HG03139 (cell line): Measurements from ENCODE around the gene NNT.
"Not testable (repeated sequence)": the region's sequence is repeated elsewhere in the genome, so short reads cannot be mapped to it uniquely, and the experiment has no call there.

Source experiments
- ATAC-seq: cut with Tn5 transposase; IDR thresholded peaks from one replicate; pipeline ENCODE4 v1.9.1; 2021; ENCODE audit not compliant: unreplicated experiment

NNT gene

DNA sequence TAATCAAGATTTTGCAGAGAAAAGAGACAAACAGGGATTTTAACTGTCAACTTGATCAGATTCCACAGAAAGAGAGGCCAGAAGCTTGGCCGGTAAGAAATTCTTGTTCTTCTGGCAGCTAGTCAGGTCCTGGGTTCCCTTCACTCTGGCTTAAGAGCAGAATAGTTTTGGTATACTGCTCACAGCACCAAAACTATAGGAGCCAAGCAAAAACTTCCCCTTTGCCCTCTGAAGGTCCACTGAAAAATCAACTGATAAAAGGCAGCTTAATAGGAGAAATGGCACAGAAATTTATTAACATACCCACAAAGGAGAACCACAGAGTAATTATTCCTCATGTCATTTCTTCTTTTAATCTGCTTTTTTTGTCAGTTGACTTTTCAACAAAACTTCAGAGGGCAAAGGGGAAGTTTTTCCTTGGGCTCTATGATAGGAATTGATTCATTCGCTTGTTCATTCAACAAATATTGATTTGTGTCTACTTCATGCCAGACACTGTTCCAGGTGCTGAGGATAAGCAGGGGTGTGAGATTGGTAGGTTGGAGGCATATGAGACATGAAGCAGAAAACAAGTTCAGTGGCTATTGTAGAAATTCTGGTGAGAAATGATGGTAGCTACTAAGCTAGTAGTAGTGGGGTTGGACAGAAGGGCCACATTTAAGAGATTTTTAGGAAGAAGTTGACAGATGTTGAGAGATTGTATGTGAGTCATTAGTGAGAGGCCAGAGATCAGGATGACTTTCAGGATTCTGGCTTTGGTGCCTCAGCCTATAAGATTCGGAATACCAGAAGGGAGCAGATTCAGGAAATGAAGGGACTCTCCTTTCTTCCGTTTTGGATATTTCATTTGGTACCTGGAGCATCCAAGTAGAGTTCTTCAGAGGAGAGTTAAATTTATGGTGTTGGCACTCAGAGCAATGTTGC, 20.6 kb upstream of the NNT start:
- ATAC-seq, result no peak

DNA sequence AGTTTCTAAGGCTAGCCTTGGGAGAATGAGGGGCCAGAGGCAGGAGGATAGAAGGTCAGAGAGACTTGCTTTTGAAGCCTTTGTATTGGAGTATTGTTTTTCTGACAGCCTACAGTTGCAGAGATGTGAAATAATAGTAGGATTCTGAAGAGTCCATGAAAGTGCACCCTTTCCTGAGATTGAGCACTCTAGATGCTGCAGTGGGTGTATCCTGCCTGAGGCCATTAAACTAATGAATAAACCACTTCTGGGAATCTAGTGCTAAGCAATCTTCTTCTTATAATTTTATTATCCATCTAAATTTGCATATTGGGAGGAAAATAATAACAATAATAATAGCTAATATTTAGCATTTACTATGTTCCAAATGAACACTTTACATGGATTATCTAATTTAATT, 19.3 kb upstream of the NNT start:
- no peak for ATAC-seq

DNA sequence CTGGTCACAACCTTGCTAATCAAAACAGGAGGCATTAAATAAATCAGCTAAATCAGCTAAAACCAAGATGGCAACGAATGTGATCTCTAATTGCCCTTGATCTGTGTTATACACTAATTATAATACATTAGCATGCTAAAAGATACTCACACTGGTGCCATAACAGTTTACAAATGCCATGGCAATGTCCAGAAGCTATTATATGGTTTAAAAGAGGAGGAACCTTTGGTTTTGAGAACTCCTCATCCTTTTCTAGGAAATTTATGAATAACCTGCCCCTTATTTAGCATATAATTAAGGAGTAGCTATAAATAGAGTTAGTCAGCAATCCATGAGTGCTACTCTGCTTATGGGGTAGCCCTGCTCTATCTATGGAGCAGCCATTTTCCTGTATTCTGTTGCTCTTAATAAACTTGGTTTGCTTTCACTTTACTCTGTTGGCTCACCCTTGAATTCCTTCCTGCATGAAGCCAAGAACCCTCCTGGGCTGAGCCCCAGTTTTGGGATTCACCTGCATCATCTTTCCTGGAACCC, 18.7 kb upstream of the NNT start:
- ATAC-seq, result no peak

DNA sequence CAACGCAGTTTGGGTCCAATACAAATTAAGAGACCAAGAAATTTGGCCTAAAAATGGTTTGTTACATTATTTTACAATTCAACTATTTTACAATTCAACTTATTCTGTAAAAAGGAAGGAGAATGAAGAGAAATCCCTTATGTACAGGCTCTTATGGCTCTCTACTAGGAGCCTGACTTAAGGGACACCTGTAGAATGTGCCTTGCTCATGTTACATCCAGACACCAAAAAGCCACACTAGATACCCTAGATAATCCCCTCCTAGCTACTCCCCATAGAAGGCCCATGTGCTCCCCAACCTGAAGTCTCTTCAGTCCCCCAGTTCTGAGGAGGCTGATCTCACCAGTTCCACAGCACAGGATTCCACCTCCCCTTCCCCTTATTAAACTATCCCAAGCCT, 14.1 kb upstream of the NNT start:
- ATAC-seq, result no peak

- no peak for ATAC-seq
These were observed 13.7 kb upstream of the NNT start for GRCh38 chr5:43589310-43589709.

DNA sequence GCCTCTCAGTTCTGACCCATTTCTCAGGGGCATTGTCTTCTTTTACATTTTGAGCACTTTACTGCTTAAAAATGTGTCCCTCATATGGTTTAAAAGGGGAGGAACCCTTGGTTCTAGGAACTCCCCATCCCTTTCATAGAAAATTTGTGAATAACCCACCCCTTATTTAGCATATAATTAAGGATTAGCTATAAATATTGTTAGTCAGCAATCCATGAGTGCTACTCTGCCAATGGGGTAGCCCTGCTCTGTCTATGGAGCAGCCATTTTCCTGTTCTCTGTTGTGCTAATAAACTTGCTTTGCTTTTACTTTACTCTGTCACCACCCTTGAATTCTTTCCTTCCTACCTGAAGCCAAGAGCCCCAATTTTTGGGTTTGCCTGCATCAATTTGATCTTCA, 12.3 kb upstream of the NNT start:
- ATAC-seq, result no peak

GRCh38 chr5:43592363-43592762, 10.6 kb upstream of the NNT start:
- no peak for ATAC-seq

- not testable (repeated sequence) for ATAC-seq
These were observed 4.1 kb upstream of the NNT start for GRCh38 chr5:43598927-43599326.

- ATAC-seq, result no peak
These were observed 1.3 kb upstream of the NNT start for GRCh38 chr5:43601454-43602260.

DNA sequence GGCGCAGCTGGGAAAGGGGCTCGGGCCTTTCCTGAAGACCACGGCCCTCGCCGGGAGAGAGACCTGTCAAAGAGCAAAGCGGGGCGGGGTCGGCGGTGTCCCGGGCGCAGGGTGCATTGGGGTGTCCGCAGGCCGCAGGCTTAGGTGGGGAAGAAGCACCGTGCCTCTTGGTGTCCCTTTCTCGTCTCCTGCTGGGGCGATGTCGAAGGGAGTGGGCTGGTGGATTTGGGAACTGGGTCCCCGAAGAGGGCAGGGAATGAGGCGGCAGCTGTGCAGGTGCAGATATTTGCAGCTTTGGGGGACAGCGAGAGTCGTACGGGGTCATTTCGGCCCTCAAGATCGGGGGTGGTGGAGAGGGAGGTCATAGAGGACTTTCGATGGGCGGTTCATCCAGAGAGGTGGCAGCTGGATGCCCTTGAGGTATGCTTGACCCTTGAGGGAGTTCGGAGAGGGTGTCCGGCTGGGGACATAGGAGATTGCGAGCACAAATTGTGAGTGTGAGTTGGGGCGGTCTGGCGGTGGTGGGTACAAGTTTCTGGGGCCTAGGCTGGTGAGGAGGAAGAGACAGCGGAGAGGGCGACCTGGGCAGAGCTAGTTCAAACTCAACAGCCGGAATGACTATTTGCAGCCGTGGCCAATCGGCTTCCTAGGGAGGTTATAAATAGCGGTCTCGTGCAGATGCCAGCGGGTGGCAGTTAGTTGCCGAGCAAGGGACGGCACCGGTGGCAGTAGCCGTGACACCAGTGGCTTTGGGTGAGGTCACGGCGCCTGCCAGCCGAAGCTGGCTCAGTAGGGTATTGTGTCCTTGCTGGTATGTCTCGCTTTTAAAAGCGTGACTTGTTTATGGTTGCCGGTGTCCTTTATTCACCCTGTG, 601 bp downstream of the NNT start:
- peak; percentile 39 for ATAC-seq

GRCh38 chr5:43604699-43605098, 1.7 kb downstream of the NNT start:
- ATAC-seq, result no peak

GRCh38 chr5:43606351-43606750, 3.4 kb downstream of the NNT start:
- no peak for ATAC-seq

DNA sequence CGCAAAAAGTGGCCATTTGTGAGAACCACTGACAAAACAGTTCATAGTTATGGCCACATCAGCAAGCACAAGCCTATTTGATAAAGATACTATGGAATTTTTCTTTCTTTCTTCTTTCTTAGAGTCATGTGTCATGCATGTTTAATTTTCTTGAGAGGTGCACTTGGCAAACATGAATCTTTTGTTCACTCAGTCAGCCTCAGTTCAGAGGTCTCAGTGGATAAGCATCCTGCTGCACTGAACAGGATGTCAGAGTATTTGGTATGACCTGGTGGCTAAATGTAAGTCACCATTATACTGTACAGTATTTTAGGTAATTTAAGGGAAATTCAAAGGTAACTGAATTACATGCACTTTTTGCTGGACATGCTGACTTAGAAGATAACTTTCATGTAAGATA, 5.4 kb downstream of the NNT start:
- ATAC-seq, result no peak

GRCh38 chr5:43609752-43610151, 6.8 kb downstream of the NNT start:
- ATAC-seq, result no peak

DNA sequence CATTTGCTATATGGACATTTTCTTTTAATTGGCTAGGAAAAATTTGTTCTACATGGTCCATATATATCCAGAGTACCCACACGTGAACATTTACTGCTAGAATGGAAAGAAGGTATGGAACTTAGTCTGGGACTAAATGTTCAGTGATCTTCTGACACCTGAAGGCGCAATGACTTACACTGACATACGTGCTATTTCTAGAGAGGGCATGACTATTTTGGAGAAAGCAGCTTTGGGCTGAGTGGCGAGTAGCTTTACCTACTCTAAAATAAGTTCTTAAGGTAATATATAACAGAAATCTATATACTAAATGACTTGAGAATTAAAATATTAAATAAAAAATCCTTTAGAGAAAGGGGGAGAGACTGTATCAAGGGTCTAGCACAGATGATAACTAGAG, 10.4 kb downstream of the NNT start:
- ATAC-seq, result no peak

DNA sequence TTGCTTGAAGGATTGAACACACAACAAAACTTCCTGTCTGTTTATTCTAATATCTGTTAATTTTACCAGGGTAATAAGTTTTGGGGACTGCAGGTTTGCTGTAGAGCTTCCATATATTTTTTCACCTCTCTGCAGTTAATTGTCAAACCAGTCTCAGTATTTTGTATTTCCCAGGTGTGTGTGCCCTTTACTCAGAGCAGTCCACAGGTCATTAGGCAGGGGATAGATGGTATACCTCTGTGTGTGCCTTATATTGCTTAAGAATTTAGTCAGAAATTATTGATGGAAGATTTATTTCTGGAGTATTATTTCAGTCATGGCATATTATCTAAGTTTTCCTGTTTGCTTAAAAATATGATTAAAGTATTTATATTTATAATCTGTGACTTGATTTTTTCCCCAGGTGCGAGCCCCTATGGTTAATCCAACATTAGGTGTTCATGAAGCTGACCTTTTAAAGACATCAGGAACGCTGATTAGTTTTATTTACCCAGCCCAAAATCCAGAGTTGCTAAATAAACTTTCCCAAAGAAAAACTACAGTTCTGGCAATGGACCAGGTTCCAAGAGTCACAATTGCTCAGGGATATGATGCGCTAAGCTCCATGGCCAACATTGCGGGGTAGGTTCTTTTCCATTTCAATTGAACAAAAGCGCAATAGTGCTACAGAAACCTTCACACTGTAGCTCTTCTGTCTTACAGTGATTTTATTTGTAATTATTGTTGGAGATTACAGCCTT, 12.6 kb downstream of the NNT start:
- no peak for ATAC-seq

DNA sequence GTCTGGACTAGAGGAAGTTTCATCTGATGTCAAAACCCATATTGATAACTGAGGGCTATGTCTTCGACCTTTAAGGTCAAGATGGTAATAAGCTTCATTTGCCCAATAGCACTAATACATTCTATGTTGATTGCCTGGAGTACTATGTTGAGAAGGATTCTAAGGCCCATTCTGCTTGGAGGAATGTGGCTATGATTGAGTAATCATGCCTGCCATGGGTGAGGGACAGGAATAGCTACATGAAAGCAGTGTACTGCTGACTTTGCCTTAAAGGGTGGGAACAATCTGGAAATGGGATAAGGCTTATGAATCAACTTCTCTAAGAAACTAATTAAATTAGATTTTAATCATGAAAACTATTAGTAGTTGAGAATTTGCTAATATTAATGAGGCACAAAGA, 13.6 kb downstream of the NNT start:
- ATAC-seq, result no peak

DNA sequence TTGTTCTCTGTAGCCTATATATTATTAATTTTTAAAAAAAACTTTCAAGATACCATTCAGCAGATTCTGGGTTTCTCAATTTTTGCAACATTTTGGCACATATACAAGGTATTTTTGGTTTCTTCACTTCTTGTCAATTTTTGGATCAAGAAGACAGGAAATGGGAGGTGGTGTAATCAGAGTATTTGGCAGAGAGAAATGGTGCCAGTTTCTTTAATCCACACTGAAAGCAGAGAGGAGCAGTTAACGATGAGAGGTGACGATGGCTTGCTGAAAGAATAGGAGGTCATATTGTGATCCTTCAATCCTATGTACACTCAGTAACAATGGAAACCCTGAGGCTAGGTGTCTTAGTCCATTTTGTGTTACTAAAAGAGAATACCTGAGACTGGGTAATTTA, 16.4 kb downstream of the NNT start:
- no peak for ATAC-seq

DNA sequence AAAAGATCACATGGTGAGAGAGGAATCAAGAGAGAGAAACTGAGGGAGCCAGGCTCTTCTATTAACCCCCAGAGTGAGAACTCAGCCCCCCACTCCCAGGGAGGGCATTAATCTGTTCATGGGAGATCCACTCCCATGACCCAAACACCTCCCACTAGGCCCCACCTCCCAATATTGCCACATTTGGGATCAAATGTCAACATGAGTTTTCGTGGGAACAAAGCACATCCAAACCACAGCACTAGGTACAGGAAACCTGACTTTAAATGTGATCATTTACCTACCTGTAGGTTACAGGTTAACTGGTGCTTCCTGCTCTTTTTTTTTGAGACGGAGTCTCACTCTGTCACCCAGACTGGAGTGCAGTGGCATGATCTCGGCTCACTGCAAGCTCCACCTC, 16.9 kb downstream of the NNT start:
- no peak for ATAC-seq

DNA sequence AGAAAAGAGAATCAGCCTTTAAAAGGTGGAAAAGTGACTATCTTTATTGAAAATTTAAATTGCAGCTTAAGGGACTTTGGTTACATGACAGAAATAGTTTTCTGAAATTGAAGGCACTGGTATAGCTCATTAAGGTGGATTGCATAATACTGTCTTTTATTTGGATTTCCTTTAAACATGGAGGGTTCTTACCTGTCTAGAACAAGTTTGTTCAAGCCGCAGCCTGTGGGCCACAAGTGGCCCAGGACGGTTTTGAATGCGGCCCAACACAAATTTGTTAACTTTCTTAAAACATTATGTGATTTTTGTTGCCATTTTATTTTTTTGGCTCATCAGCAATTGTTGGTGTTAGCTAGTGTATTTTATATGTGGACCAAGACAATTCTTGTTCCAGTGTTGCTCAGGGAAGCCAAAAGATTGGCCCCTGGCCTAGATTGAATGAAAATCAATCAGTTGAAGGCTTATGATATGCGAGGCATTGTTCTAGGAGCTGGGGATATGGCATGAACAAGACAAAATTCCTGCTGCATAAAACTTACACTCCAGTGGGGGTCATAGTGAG, 18.0 kb downstream of the NNT start:
- no peak for ATAC-seq
